HepG2 (cell line): ENCODE measurements around the gene MYH10. TPM values are rescaled to one million over a fixed set of nuclear protein-coding genes. Genes with fewer than 3 reads are reported as not detected.

ENCODE experiments used
- ATF1 ChIP-seq: IDR thresholded peaks from 2 replicates; pipeline ENCODE4 v1.6.1; 2016; ENCODE audit warnings: mild to moderate bottlenecking, control low read depth
- BCL6 ChIP-seq: IDR thresholded peaks from 2 replicates; pipeline ENCODE4 v1.6.1; 2016; ENCODE audit warnings: missing genetic modification reagents, missing compliant biosample characterization
- CBX2 ChIP-seq, 2 experiments: fragments of 200-600 bp in 1 of 2; sonication (generic); formaldehyde crosslinking in 1 of 2; IDR thresholded peaks; 2 replicates each; pipeline versions ENCODE4 v1.7.0 to v1.8.1; 2018 to 2022; ENCODE audit warnings: low read depth in 2 of 2, low read length in 1 of 2, mild to moderate bottlenecking in 1 of 2, missing genetic modification reagents in 1 of 2
- CEBPB ChIP-seq: IDR thresholded peaks from 2 replicates; pipeline ENCODE4 v1.6.1; 2011; ENCODE audit warnings: low read depth, low read length, improper control_type of control experiment, borderline replicate concordance
- GATA4 ChIP-seq: sonication (generic); IDR thresholded peaks from 2 replicates; pipeline ENCODE4 v1.6.1; 2016; ENCODE audit warnings: antibody characterized with exemption, low read depth, borderline replicate concordance
- HIVEP1 ChIP-seq: sonication (generic); formaldehyde crosslinking; IDR thresholded peaks from 2 replicates; pipeline ENCODE4 v1.4.0; 2020; ENCODE audit warnings: mild to moderate bottlenecking, missing genetic modification reagents
- ISX ChIP-seq: sonication (generic); formaldehyde crosslinking; conservative IDR thresholded peaks from 2 replicates; pipeline ENCODE4 v1.5.0; 2020; ENCODE audit warnings: missing genetic modification reagents
- MAFK ChIP-seq, 2 experiments: IDR thresholded peaks in 1 of 2; conservative IDR thresholded peaks in 1 of 2; 2 replicates each; pipeline ENCODE4 v1.6.1; 2011; ENCODE audit warnings: improper control_type of control experiment in 2 of 2, low read length in 2 of 2
- RARA ChIP-seq: IDR thresholded peaks from 2 replicates; pipeline ENCODE4 v1.6.1; 2016; ENCODE audit warnings: missing genetic modification reagents, missing compliant biosample characterization
- SIX4 ChIP-seq: sonication (generic); formaldehyde crosslinking; IDR thresholded peaks from 2 replicates; pipeline ENCODE4 v1.4.0; 2020; ENCODE audit warnings: missing genetic modification reagents
- SRSF9 ChIP-seq: fragments of 200-400 bp; formaldehyde crosslinking; IDR thresholded peaks from 2 replicates; pipeline ENCODE4 v1.6.1; 2018; ENCODE audit warnings: borderline replicate concordance, mild to moderate bottlenecking, low read depth, low read length; ENCODE audit not compliant: insufficient read depth, poor library complexity, severe bottlenecking
- SSRP1 ChIP-seq: IDR thresholded peaks from 2 replicates; pipeline ENCODE4 v1.6.1; 2016; ENCODE audit warnings: control low read depth
- TBP ChIP-seq: sonication (generic); formaldehyde crosslinking; IDR thresholded peaks from 2 replicates; pipeline ENCODE4 v1.5.0; 2020; ENCODE audit warnings: missing genetic modification reagents
- TCF7 ChIP-seq: sonication (generic); IDR thresholded peaks from 2 replicates; pipeline ENCODE4 v1.6.1; 2016; ENCODE audit warnings: antibody characterized with exemption, low read depth
- XBP1 ChIP-seq: sonication (generic); formaldehyde crosslinking; IDR thresholded peaks from 2 replicates; pipeline ENCODE4 v1.5.0; 2020; ENCODE audit warnings: missing genetic modification reagents
- ZFP1 ChIP-seq: IDR thresholded peaks from 2 replicates; pipeline ENCODE4 v1.6.1; 2016
- ZFP62 ChIP-seq: sonication (generic); formaldehyde crosslinking; IDR thresholded peaks from 2 replicates; pipeline ENCODE4 v1.4.0; 2020; ENCODE audit warnings: missing genetic modification reagents
- ZFP82 ChIP-seq: sonication (generic); formaldehyde crosslinking; IDR thresholded peaks from 2 replicates; pipeline ENCODE4 v1.5.1; 2020; ENCODE audit warnings: mild to moderate bottlenecking, missing genetic modification reagents, borderline replicate concordance
- ZNF124 ChIP-seq: sonication (generic); formaldehyde crosslinking; IDR thresholded peaks from 2 replicates; pipeline ENCODE4 v1.4.0; 2020; ENCODE audit warnings: missing genetic modification reagents
- ZNF296 ChIP-seq: sonication (generic); formaldehyde crosslinking; conservative IDR thresholded peaks from 2 replicates; pipeline ENCODE4 v1.5.0; 2020; ENCODE audit warnings: mild to moderate bottlenecking, missing genetic modification reagents
- ZNF354B ChIP-seq: sonication (generic); formaldehyde crosslinking; IDR thresholded peaks from 2 replicates; pipeline ENCODE4 v1.8.0; 2022; ENCODE audit warnings: mild to moderate bottlenecking, missing genetic modification reagents
- ZNF460 ChIP-seq: sonication (generic); formaldehyde crosslinking; IDR thresholded peaks from 2 replicates; pipeline ENCODE4 v1.5.1; 2020; ENCODE audit warnings: missing genetic modification reagents, mild to moderate bottlenecking, borderline replicate concordance
- ZNF816 ChIP-seq: sonication (generic); formaldehyde crosslinking; IDR thresholded peaks from 2 replicates; pipeline ENCODE4 v1.8.0; 2022; ENCODE audit warnings: missing genetic modification reagents, mild to moderate bottlenecking, borderline replicate concordance
- ZSCAN31 ChIP-seq: sonication (generic); formaldehyde crosslinking; IDR thresholded peaks from 2 replicates; pipeline ENCODE4 v1.5.0; 2020; ENCODE audit warnings: low read depth, mild to moderate bottlenecking, missing genetic modification reagents
- polyA plus RNA-seq, 8 experiments: library from polyadenylated mRNA; depleted of rRNA in 3 of 8; stranded (reverse) in 7 of 8; unstranded in 1 of 8; fragments of >200 nt; fragmentation: Illumina TruSeq in 4 of 8; extraction: Trizol in 4 of 8; gene quantifications; 2 replicates each; pipeline versions ENCODE4 v1.2.1 to v1.2.3, GENCODE V29; 2011 to 2016; ENCODE audit warnings: low read depth in 4 of 8, missing spikeins in 1 of 8, mixed read lengths in 1 of 8; ENCODE audit not compliant: insufficient read depth in 1 of 8
- total RNA-seq, 5 experiments: library from RNA; depleted of rRNA; stranded (reverse); fragments of >200 nt; fragmentation: Illumina TruSeq; extraction: Trizol; gene quantifications; 2 replicates each; pipeline ENCODE4 v1.2.3, GENCODE V29; 2016; ENCODE audit warnings: low read depth in 1 of 5
- TF ChIP-seq, protein P1 (sequence below): sonication (generic); formaldehyde crosslinking; IDR thresholded peaks from 2 replicates; pipeline ENCODE4 v1.5.0; 2020; ENCODE audit warnings: mild to moderate bottlenecking, missing genetic modification reagents
- TF ChIP-seq, protein P2 (sequence below): sonication (generic); formaldehyde crosslinking; IDR thresholded peaks from 2 replicates; pipeline ENCODE4 v1.5.0; 2020; ENCODE audit warnings: missing genetic modification reagents
- TF ChIP-seq, protein P3 (sequence below): sonication (generic); formaldehyde crosslinking; IDR thresholded peaks from 2 replicates; pipeline ENCODE4 v1.5.0; 2020; ENCODE audit warnings: mild to moderate bottlenecking, missing genetic modification reagents

The MYH10 gene
- total and polyA plus RNA-seq, 2 of the 13 experiments (the other 11 are each of a cell fraction or from before 2014, with no cell fraction given), result 43.4 to 68.6 TPM

DNA sequence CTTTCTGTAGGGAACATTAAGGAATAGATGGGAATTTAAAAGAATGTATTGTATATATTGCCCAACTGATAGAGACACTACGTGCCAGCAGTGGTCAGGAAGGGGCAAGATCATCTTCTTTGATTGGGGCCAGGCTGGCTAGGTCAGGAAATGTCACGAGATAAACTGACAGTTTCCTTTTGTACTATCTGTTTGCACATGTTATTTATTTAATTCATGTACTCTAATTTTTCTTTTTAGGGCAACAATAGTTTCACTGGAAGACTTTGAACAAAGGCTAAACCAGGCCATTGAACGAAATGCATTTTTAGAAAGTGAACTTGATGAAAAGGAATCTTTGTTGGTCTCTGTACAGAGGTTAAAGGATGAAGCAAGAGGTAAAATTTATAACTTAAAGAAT, 182.2 kb downstream of the MYH10 start (continued):
- no peak for TF ChIP-seq MAFK (conservative IDR thresholded peaks at IDR 0.05 in 1 of 2, IDR thresholded peaks at IDR 0.05 in 1 of 2; ENCODE audit: low read length in 2 of 2)
- TF ChIP-seq, protein P1, sequence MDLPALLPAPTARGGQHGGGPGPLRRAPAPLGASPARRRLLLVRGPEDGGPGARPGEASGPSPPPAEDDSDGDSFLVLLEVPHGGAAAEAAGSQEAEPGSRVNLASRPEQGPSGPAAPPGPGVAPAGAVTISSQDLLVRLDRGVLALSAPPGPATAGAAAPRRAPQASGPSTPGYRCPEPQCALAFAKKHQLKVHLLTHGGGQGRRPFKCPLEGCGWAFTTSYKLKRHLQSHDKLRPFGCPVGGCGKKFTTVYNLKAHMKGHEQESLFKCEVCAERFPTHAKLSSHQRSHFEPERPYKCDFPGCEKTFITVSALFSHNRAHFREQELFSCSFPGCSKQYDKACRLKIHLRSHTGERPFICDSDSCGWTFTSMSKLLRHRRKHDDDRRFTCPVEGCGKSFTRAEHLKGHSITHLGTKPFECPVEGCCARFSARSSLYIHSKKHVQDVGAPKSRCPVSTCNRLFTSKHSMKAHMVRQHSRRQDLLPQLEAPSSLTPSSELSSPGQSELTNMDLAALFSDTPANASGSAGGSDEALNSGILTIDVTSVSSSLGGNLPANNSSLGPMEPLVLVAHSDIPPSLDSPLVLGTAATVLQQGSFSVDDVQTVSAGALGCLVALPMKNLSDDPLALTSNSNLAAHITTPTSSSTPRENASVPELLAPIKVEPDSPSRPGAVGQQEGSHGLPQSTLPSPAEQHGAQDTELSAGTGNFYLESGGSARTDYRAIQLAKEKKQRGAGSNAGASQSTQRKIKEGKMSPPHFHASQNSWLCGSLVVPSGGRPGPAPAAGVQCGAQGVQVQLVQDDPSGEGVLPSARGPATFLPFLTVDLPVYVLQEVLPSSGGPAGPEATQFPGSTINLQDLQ (CRISPR knock-in tag), result no peak
- TF ChIP-seq, protein P2, sequence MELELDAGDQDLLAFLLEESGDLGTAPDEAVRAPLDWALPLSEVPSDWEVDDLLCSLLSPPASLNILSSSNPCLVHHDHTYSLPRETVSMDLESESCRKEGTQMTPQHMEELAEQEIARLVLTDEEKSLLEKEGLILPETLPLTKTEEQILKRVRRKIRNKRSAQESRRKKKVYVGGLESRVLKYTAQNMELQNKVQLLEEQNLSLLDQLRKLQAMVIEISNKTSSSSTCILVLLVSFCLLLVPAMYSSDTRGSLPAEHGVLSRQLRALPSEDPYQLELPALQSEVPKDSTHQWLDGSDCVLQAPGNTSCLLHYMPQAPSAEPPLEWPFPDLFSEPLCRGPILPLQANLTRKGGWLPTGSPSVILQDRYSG (CRISPR knock-in tag), result no peak
- peak; percentile 28; the same call in 1 of the 2 replicates for TF ChIP-seq CEBPB
- no peak for TF ChIP-seq ZNF124 (CRISPR knock-in tag)
- TF ChIP-seq SRSF9, result no peak
- no peak for TF ChIP-seq ZFP62 (CRISPR knock-in tag)
- TF ChIP-seq, protein P3, sequence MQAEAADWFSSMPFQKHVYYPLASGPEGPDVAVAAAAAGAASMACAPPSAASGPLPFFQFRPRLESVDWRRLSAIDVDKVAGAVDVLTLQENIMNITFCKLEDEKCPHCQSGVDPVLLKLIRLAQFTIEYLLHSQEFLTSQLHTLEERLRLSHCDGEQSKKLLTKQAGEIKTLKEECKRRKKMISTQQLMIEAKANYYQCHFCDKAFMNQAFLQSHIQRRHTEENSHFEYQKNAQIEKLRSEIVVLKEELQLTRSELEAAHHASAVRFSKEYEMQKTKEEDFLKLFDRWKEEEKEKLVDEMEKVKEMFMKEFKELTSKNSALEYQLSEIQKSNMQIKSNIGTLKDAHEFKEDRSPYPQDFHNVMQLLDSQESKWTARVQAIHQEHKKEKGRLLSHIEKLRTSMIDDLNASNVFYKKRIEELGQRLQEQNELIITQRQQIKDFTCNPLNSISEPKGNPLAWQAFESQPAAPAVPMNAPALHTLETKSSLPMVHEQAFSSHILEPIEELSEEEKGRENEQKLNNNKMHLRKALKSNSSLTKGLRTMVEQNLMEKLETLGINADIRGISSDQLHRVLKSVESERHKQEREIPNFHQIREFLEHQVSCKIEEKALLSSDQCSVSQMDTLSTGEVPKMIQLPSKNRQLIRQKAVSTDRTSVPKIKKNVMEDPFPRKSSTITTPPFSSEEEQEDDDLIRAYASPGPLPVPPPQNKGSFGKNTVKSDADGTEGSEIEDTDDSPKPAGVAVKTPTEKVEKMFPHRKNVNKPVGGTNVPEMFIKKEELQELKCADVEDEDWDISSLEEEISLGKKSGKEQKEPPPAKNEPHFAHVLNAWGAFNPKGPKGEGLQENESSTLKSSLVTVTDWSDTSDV (CRISPR knock-in tag), result no peak
- TF ChIP-seq ZNF816 (CRISPR knock-in tag), result no peak
- TF ChIP-seq HIVEP1, result no peak
- no peak for TF ChIP-seq ISX (CRISPR knock-in tag)
- TF ChIP-seq XBP1 (CRISPR knock-in tag), result no peak
- TF ChIP-seq ZNF460 (CRISPR knock-in tag), result no peak
- TF ChIP-seq ATF1 (CRISPR knock-in tag), result no peak; the same call in 1 of the 2 replicates
- no peak for TF ChIP-seq TBP (CRISPR knock-in tag)
- TF ChIP-seq ZSCAN31 (CRISPR knock-in tag), result no peak
- TF ChIP-seq ZFP1 (CRISPR knock-in tag), result no peak
- TF ChIP-seq SIX4 (CRISPR knock-in tag), result no peak
- peak; percentile 86 for TF ChIP-seq TCF7
- TF ChIP-seq RARA (CRISPR knock-in tag), result peak; percentile 62
- peak; percentile 79 for TF ChIP-seq GATA4
- TF ChIP-seq ZFP82, result no peak
- no peak for TF ChIP-seq ZNF354B
- TF ChIP-seq ZNF296 (CRISPR knock-in tag), result no peak
- no peak for TF ChIP-seq SSRP1
- peak; percentile 47 for TF ChIP-seq BCL6 (CRISPR knock-in tag)
- TF ChIP-seq CBX2 (IDR thresholded peaks at IDR 0.05; ENCODE audit: low read depth, low read length), result no peak
- TF ChIP-seq CBX2 (CRISPR knock-in tag; IDR thresholded peaks at IDR 0.05; ENCODE audit: low read depth), result no peak
